Loucy (cell line): ENCODE measurements around the gene N4BP2L1.

ENCODE experiments used
- H2AFZ ChIP-seq: fragments of 200-600 bp; sonication (generic); 2 replicates; pipeline ENCODE4 v1.6.0; 2016; ENCODE audit warnings: antibody characterized with exemption, mild to moderate bottlenecking, low read length, moderate library complexity
- H3F3A ChIP-seq: fragments of 200-600 bp; 2 replicates; pipeline ENCODE4 v1.6.0; 2016; ENCODE audit warnings: antibody characterized with exemption, low read depth, mild to moderate bottlenecking
- H3K27me3 ChIP-seq: fragments of 200-600 bp; sonication (generic); 2 replicates; pipeline ENCODE4 v1.6.1; 2014; ENCODE audit warnings: low read length, mild to moderate bottlenecking; ENCODE audit not compliant: insufficient read depth, poor library complexity, severe bottlenecking
- H3K36me3 ChIP-seq: fragments of 200-600 bp; sonication (generic); 2 replicates; pipeline ENCODE4 v1.6.1; 2016; ENCODE audit warnings: low read length; ENCODE audit not compliant: insufficient read depth
- H3K4me1 ChIP-seq: fragments of 200-600 bp; sonication (generic); 2 replicates; pipeline ENCODE4 v1.5.1; 2014; ENCODE audit warnings: low read length, mild to moderate bottlenecking; ENCODE audit not compliant: insufficient read depth, poor library complexity, severe bottlenecking
- H3K4me2 ChIP-seq: fragments of 200-600 bp; sonication (generic); 2 replicates; pipeline ENCODE4 v1.6.0; 2014; ENCODE audit warnings: antibody characterized with exemption, low read length, low read depth, mild to moderate bottlenecking; ENCODE audit not compliant: poor library complexity, severe bottlenecking
- H3K4me3 ChIP-seq: fragments of 200-600 bp; sonication (generic); 2 replicates; pipeline ENCODE4 v1.5.1; 2014; ENCODE audit warnings: low read length, mild to moderate bottlenecking, mixed read lengths; ENCODE audit not compliant: poor library complexity, severe bottlenecking
- H3K79me2 ChIP-seq: fragments of 200-600 bp; sonication (generic); 2 replicates; pipeline ENCODE4 v1.6.1; 2014; ENCODE audit warnings: low read length; ENCODE audit not compliant: insufficient read depth
- H3K9ac ChIP-seq: fragments of 200-600 bp; sonication (generic); 2 replicates; pipeline ENCODE4 v1.6.0; 2014; ENCODE audit warnings: mild to moderate bottlenecking, low read depth, low read length, moderate library complexity; ENCODE audit not compliant: poor library complexity, severe bottlenecking
- H3K9me2 ChIP-seq: fragments of 200-600 bp; sonication (generic); replicated peaks from 2 replicates; pipeline ENCODE4 v1.6.1; 2016; ENCODE audit warnings: low read depth, low read length, mixed read lengths
- H3K9me3 ChIP-seq: fragments of 200-600 bp; sonication (generic); 2 replicates; pipeline ENCODE4 v1.6.1; 2014; ENCODE audit warnings: mild to moderate bottlenecking, antibody characterized with exemption, low read length, low read depth; ENCODE audit not compliant: insufficient read depth
- H4K20me1 ChIP-seq: fragments of 200-600 bp; sonication (generic); 2 replicates; pipeline ENCODE4 v1.6.0; 2014; ENCODE audit warnings: antibody characterized with exemption, low read length, mild to moderate bottlenecking; ENCODE audit not compliant: insufficient read depth, poor library complexity, severe bottlenecking
- EZH2phosphoT487 ChIP-seq: fragments of 200-600 bp; IDR thresholded peaks from 2 replicates; pipeline ENCODE4 v1.6.1; 2018; ENCODE audit warnings: antibody characterized with exemption, mild to moderate bottlenecking, moderate library complexity, borderline replicate concordance
- TF ChIP-seq, protein P1 (sequence below): fragments of 200-600 bp; sonication (generic); conservative IDR thresholded peaks from 2 replicates; pipeline ENCODE4 v1.5.1; 2014; ENCODE audit warnings: mild to moderate bottlenecking, antibody characterized with exemption, low read length

The N4BP2L1 gene

DNA sequence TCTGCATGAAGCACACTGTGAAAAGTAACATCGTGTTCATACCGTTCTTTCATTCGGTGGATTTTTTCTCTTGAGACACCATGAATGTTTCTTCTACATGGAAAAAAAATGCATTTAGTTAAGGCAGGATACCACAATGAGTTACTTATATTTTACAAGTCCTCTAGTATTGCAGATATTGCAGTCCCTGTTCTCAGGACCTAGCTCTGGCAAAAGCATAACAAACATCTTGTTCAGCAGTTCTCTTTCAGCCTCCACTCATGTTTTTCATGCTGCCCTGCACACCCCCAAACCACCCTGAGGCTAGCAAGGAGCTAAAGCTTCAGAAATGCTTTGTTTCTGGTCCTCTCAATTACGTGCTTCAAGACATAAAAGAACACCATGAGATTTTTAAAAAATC is 24.8 kb downstream of the N4BP2L1 start:
- no peaks in the 10 kb centered on the region for H3K27me3 ChIP-seq
- H3K36me3 ChIP-seq, result peaks cover 48% of the 10 kb centered on the region
- H4K20me1 ChIP-seq, result no peaks in the 10 kb centered on the region
- H3K9ac ChIP-seq, result no peak overlapping the region
- no peak overlapping the region for H3K4me2 ChIP-seq
- H3K4me1 ChIP-seq, result no peaks in the 10 kb centered on the region
- no peaks in the 10 kb centered on the region for H3K9me3 ChIP-seq
- TF ChIP-seq EZH2phosphoT487, result no peak
- TF ChIP-seq, protein P1, sequence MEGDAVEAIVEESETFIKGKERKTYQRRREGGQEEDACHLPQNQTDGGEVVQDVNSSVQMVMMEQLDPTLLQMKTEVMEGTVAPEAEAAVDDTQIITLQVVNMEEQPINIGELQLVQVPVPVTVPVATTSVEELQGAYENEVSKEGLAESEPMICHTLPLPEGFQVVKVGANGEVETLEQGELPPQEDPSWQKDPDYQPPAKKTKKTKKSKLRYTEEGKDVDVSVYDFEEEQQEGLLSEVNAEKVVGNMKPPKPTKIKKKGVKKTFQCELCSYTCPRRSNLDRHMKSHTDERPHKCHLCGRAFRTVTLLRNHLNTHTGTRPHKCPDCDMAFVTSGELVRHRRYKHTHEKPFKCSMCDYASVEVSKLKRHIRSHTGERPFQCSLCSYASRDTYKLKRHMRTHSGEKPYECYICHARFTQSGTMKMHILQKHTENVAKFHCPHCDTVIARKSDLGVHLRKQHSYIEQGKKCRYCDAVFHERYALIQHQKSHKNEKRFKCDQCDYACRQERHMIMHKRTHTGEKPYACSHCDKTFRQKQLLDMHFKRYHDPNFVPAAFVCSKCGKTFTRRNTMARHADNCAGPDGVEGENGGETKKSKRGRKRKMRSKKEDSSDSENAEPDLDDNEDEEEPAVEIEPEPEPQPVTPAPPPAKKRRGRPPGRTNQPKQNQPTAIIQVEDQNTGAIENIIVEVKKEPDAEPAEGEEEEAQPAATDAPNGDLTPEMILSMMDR, result no peak
- H2AFZ ChIP-seq, result no peak overlapping the region
- H3F3A ChIP-seq, result no peaks in the 10 kb centered on the region
- H3K4me3 ChIP-seq, result no peak overlapping the region
- H3K79me2 ChIP-seq, result no peaks in the 10 kb centered on the region
- H3K9me2 ChIP-seq, result no peaks in the 10 kb centered on the region

DNA sequence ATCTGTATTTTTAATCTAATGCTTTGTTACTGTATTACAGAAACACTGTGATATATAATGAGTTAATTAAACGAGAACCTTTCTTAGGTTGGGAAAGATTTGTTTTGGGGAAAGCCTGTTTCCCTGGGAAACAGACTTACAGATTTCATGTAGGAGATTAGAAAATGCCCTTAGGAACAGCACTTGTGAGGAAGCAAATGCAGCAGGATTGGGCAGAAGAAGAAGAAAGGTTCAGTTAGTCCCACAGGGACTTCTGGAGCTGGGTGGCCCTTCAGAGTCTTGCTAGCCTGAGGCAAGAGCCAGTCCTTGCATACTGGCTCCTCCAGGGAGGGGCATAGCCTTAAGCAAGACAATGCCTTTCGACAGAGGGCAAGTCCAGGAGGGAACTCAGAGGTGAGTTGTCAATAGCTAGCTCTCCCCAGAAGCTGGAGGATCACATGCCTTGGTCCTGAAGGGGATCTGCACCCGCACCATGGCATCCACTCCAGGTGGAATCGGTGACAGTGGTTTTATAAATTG is 36.8 kb downstream of the N4BP2L1 start:
- no peak overlapping the region for H3K4me2 ChIP-seq
- TF ChIP-seq, protein P1, result no peak
- peaks cover 16% of the 10 kb centered on the region; the same call in 1 of the 2 replicates for H3K36me3 ChIP-seq
- H3F3A ChIP-seq, result no peaks in the 10 kb centered on the region
- H3K4me1 ChIP-seq, result peaks cover 14% of the 10 kb centered on the region
- H3K27me3 ChIP-seq, result no peaks in the 10 kb centered on the region
- no peaks in the 10 kb centered on the region for H3K9me2 ChIP-seq
- no peaks in the 10 kb centered on the region for H3K9me3 ChIP-seq
- no peaks in the 10 kb centered on the region for H3K79me2 ChIP-seq
- H2AFZ ChIP-seq, result no peak overlapping the region
- no peak overlapping the region for H3K4me3 ChIP-seq
- no peaks in the 10 kb centered on the region for H4K20me1 ChIP-seq
- no peak overlapping the region for H3K9ac ChIP-seq

DNA sequence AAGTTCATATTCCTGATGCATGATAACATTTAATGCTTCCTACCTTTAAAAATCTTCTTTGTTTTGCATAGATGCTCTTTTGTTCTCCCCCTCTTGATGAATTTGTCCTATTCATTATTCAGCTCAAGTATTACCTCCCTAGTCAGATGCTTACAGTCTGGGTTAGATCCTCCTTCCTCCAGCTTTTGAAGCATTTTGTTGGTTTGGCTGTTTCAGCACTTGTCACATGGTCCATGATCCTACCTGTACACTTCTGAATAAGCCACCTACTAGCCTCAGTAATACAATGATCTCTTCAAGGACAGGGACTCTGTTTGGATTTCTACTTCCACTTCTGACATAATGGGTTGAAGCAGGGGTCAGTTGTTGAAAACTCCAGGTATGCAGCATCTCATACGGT is 37.4 kb downstream of the N4BP2L1 start:
- no peaks in the 10 kb centered on the region for H3K9me3 ChIP-seq
- H3K9ac ChIP-seq, result no peak overlapping the region
- H4K20me1 ChIP-seq, result no peaks in the 10 kb centered on the region
- no peaks in the 10 kb centered on the region for H3K9me2 ChIP-seq
- peaks cover 19% of the 10 kb centered on the region; the same call in 1 of the 2 replicates for H3K36me3 ChIP-seq
- no peaks in the 10 kb centered on the region for H3F3A ChIP-seq
- H2AFZ ChIP-seq, result no peak overlapping the region
- TF ChIP-seq, protein P1, result no peak
- TF ChIP-seq EZH2phosphoT487, result no peak
- H3K27me3 ChIP-seq, result no peaks in the 10 kb centered on the region
- no peak overlapping the region for H3K4me3 ChIP-seq
- H3K79me2 ChIP-seq, result no peaks in the 10 kb centered on the region
- no peak overlapping the region for H3K4me2 ChIP-seq
- H3K4me1 ChIP-seq, result peaks cover 14% of the 10 kb centered on the region
